ENCODE data around the gene KIDINS220. TPM values are rescaled to one million over a fixed set of nuclear protein-coding genes. Genes with fewer than 3 reads are reported as not detected.
A peak's percentile ranks its signal among the peaks of the same experiment; 100 is the strongest.

KIDINS220 gene
- total and polyA plus RNA-seq, 2 of the 13 experiments (the other 11 are each of a cell fraction or from before 2014, with no cell fraction given): 25.2 to 32.3 TPM

- TF ChIP-seq ATRX (CRISPR knock-in tag; IDR thresholded peaks at IDR 0.05; ENCODE audit: borderline replicate concordance) (no peak), AHDC1 (CRISPR knock-in tag; IDR thresholded peaks at IDR 0.05; ENCODE audit: borderline replicate concordance) (no peak), ZNF432 (CRISPR knock-in tag; IDR thresholded peaks at IDR 0.05; ENCODE audit: borderline replicate concordance) (no peak), ASH2L (IDR thresholded peaks at IDR 0.05; ENCODE audit: insufficient read length, low read depth, low read length) (peak; percentile 85), CAMTA2 (CRISPR knock-in tag; IDR thresholded peaks at IDR 0.05; ENCODE audit: borderline replicate concordance) (no peak), HCFC1 (IDR thresholded peaks at IDR 0.05; ENCODE audit: low read depth, low read length) (no peak; the same call in 1 of the 2 replicates), IRF1 (CRISPR knock-in tag; IDR thresholded peaks at IDR 0.05; ENCODE audit: low read depth) (0 out of 2 replicates have a peak, but pooled peaks have one; percentile 47), ZBTB39 (CRISPR knock-in tag; IDR thresholded peaks at IDR 0.05) (no peak), ZBTB34 (CRISPR knock-in tag; IDR thresholded peaks at IDR 0.05) (0 out of 2 replicates have a peak, but pooled peaks have one; percentile 55), ZNF557 (CRISPR knock-in tag; IDR thresholded peaks at IDR 0.05) (no peak), ARID2 (CRISPR knock-in tag; IDR thresholded peaks at IDR 0.05; ENCODE audit: borderline replicate concordance) (peak; percentile 6; the same call in 1 of the 2 replicates), MAF1 (CRISPR knock-in tag; IDR thresholded peaks at IDR 0.05; ENCODE audit: borderline replicate concordance) (no peak), ZNF580 (CRISPR knock-in tag; IDR thresholded peaks at IDR 0.05; ENCODE audit: borderline replicate concordance, low read depth) (peak; percentile 72; the same call in 1 of the 2 replicates), ARHGAP35 (CRISPR knock-in tag; IDR thresholded peaks at IDR 0.05; ENCODE audit: borderline replicate concordance) (no peak; the same call in 1 of the 2 replicates), AGO2 (optimal IDR thresholded peaks at IDR 0.05; ENCODE audit: low read depth, low read length) (no peak), ZNF816 (CRISPR knock-in tag; IDR thresholded peaks at IDR 0.05; ENCODE audit: borderline replicate concordance) (no peak), MXI1 (IDR thresholded peaks at IDR 0.05; ENCODE audit: borderline replicate concordance, low read depth, low read length) (peak; percentile 59; the same call in 1 of the 3 replicates)
These were observed 157.3 kb downstream of the KIDINS220 start (continued) for GRCh38 chr2:8679827-8680731.

Measured in HepG2 (cell line).